ENCODE measurements around the gene C1QA.

- no peak for TF ChIP-seq CTCF (conservative IDR thresholded peaks at IDR 0.05; ENCODE audit: low read depth, low read length)
- no peak for TF ChIP-seq EZH2phosphoT487 (IDR thresholded peaks at IDR 0.05; ENCODE audit: borderline replicate concordance, low read length)
These were observed 49.2 kb downstream of the C1QA start for GRCh38 chr1:22685591-22686059.

Data from PC-3 (cell line).